HG03095 (cell line): ENCODE data around the gene MAS1.
"Not testable (repeated sequence)": the region's sequence is repeated elsewhere in the genome, so short reads cannot be mapped to it uniquely, and the experiment has no call there.

Source experiments
- ATAC-seq: cut with Tn5 transposase; IDR thresholded peaks from one replicate; pipeline ENCODE4 v1.9.1; 2021; ENCODE audit warnings: moderate library complexity; ENCODE audit not compliant: unreplicated experiment

Gene MAS1

DNA sequence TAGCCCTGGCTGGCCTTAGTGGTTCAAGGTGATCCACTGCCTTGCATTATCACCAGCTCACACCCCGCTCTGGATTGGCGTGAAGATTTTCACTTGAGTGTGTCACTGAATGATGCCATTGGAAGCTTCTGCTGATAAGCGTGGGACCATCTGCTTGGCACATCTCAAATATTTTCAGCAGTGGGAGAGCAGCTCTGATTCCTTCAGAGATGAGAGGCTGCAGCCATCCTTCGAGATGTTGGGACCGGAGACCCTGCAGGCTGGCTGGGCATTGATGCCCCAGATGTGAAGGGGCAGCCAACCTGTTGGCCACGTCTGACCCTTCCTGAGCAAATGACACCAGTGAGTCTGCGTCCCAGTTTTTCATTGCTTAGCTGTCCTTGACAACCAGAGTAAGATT, at the start of gene MAS1:
TSS of gene MAS1 (plus strand) at position 197 of the 400 bp plus-strand sequence. CDS start 15,968 bp downstream, outside the sequence.
- no peak for ATAC-seq

DNA sequence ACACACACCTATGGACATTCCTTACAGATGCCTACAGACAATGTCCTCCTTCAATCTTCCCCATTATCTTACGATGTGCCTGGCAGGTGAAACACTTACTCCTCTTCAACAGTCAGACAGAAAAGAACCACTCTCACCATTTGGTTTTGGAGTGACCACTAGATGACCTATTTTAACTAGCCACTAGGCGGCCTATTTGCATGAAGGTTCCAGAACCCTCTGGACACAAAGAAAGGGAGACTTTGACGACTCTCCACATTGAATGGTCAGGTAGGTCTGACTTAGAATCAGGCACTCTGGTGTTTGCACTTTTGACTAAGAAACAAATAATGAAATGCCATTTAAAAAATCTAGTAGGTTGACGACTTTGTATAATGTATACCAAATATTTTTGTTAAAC, 48.8 kb upstream of the MAS1 start:
- no peak for ATAC-seq

DNA sequence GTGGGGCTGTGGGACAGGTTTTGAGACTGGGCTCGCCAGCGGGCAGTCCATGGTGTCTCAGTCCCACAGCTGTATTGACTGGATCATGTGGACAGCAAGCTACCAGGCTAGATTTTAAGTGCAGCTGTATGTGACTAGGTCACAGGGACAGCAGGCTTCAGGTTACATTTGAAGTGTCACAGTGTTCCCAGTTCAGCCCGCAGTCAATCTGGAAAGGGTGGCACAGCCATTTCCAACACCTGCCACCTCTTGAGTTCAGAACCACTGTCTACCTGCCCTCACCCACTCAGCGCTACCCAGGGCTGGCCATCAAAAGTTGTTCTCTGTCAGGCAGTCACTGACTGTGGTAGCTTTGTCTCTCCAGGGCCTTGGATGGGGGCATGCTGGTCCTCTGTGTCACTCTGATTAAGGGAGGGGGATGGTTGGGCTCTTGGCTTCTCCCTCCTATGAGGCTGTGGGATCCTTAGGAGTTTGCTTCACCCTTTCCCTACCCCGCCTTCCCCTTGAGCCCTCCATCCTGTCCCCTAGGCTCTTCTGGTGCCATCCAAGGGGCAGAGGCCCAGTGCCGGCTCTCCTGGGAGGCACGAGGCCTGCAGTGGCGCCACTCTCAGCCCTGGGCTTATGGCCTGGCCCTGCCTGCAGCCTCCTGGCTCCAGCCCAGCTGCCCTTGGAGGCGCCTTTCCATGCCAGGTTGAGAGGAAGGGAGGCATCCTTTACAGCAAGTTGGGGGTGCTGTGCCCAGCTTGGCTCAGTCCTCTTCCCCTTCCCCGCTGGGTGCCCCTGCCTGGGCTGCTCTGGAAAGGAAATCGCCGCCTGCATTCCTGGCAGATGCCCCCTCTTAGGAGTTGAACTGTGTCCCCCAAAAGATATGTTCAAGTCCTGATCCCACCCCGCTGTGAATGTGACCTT, 45.8 kb upstream of the MAS1 start:
- no peak for ATAC-seq

DNA sequence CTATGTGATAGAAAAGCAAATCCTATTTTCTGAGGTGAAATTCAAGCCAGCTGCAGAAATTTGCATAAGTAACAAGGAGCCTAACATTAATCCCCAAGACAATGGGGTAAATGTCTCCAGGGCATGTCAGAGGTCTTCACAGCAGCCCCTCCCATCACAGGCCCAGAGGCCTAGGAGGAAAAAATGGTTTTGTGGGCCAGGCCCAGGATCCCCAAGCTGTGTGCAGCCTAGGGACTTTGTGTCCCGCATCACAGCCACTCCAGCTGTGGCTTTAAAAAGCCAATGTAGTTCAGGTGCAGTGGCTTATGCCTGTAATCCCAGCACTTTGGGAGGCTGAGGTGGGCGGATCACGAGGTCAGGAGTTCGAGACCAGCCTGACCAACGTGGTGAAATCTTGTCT, 42.2 kb upstream of the MAS1 start:
- not testable (repeated sequence) for ATAC-seq

DNA sequence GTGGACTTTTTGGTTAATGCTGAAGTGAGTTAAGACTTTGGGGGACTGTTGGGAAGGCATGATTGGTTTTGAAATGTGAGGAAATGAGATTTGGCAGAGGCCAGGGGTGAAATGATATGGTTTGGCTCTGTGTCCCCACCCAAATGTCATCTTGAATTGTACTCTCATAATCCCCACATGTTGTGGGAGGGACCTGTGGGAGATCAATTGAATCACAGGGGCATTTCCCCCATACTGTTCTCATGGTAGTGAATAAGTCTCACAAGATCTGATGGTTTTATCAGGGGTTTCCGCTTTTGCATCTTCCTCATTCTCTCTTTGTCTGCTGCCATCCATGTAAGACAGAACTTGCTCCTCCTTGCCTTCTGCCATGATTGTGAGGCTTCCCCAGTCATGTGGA, 40.9 kb upstream of the MAS1 start:
- ATAC-seq: not testable (repeated sequence)

DNA sequence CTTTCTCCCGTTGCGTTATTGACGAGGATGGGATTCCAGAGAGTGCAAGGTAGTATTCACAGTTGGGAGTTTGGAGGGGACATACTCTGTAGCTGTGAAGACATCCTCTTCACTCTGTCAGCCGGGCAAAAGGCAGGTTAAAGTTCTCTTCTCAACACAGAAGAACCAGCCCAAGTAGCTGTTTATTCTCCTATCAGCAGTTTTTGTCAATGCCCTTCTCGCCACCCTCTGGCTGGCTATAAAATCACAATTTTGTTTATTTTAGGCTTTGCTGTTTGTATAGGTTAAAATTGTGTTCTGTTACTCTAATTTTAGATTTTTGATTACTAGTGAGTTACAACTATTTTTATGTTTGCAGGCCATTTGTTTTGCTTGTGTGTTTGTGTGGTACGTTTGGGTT, 37.9 kb upstream of the MAS1 start:
- no peak for ATAC-seq

DNA sequence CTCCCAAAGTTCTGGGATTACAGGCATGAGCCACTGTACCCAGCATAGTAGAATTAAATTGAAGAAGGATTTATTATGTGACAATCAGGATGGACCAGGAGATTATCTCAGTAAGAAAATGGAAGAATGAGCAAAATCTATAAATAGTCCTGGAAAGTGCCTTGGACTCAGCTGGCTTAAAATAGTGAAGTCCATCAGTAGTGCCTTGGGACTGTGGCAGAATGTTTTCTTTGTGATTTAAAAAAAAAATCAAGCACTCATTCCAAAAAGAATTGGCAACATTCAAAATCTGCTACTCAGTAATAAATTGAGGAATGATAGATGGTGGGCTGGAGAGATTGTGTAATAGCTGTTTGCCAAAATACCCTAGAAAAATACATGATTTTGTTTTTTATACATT, 37.0 kb upstream of the MAS1 start:
- ATAC-seq: no peak

DNA sequence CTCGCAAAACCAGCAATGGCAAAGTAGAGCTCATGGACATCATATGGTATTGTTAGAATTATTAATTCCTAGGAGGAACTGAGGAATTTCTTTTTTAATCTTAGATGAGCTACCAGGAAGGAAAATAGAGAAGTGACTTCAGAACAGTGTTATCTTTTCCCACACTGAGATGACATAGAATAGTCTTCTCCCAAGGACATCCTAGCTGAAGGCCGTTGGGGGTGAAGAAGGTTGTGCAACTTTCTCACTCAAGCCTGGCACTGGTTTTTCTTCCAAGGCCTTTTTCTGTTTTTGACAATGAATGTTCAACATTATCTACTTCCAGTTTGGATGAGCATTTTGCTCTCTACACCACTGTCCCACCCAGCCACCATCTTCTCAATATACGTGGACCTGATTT, 35.8 kb upstream of the MAS1 start:
- no peak for ATAC-seq

DNA sequence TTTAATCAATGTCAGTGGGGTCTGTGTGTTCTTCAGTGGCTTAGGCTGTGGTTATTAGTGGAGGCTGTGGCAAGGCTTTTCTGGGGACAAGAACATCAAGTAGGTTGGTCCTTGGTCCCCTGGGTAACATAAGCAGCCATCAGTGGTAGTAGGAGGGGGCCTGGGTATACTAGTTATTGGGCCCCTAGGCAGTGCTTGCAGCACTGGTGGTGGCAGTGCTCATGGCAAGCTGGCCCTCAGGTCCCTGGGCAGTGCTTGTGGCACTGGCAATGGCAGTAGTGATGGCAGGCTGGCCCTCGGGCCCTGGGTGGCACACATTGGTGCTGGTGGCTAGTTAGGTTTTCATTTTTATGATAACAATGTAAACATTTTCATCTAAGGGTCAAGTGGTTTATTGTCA, 32.5 kb upstream of the MAS1 start:
- ATAC-seq: no peak

DNA sequence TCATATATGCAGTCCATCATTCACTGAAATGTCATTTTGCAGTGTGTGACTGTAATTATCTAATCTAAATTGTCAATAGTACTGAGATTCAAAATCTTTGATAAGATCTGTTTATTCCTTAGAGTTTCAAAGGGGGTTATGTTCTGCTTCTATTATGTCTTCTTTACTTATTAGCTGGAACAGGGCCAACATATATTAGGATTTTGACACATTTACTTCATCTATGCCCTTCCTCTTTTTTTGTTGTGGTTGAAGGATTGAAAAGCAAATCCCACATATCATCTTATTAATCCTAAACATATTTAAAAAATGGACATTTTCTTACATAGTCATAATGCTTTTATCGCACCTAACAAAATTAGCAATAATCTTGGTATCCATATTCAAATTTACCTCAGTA, 30.3 kb upstream of the MAS1 start:
- no peak for ATAC-seq

DNA sequence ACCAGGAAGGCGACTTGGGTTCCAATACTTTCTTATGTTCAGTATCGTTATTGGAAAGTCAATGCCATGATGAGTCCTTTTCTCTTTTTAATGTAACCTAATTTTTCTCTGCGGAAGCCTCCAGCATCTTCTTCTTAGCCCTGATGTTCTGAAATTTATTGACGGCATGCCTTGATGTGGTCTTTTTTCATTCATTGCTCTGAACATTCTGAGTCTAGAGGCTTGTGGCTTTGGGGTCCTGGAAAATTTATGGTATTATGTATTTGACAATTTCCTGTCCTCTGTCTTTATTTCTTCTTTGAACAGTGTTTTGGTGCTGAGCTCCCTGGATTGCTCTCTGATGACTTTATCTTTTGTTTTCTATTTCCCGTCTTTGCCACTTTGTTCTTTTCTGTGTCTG, 28.7 kb upstream of the MAS1 start:
- ATAC-seq: no peak

DNA sequence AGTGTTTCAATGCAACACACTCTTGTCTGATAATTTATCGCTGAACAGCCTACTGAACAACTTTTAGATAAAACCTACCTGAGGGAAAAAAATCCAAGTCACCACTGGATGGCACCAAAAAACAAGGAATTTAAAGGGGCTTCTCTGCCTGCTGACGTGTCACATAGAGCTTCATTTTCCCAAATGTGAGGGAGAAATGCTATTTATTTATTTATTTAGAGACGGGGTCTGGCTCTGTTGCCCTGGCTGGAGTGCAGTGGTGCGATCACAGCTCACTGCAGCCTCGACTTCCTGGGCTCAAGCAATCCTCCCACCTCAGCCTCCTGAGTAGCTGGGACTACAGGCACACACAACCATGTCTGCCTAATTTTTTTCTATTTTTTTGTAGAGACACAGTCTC, 27.4 kb upstream of the MAS1 start:
- ATAC-seq: not testable (repeated sequence)

DNA sequence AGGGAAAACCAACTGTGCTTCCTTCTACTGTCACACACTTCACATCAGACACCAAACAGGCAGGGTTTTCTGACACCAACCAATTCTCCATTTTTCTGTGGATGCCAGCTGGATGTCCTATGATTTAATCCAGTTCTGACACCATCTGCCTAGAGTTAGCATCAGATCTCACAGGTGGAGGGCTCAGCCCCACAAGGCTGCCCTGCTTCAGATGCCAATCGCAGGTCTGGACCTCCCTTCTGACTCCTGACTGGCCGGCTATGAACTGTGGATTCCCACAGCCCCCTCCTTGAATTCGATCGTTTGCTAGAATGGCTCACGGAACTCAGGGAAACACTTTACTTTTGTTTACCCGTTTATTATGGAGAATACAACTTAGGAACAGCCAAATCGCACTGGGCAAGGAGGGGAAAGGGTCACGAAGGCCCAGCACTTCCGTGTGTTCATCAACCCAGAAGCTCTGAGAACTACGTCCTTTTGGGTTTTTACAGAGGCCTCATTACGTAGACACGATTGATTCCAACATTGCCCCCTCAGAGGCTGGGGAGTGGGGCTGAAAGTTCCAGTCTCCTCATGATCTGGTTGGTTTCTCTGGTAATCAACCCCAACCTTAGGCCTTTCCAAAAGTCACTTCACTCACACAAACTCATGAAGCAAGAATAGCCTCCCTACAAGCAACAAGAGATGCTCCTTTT, 25.4 kb upstream of the MAS1 start:
- no peak for ATAC-seq

DNA sequence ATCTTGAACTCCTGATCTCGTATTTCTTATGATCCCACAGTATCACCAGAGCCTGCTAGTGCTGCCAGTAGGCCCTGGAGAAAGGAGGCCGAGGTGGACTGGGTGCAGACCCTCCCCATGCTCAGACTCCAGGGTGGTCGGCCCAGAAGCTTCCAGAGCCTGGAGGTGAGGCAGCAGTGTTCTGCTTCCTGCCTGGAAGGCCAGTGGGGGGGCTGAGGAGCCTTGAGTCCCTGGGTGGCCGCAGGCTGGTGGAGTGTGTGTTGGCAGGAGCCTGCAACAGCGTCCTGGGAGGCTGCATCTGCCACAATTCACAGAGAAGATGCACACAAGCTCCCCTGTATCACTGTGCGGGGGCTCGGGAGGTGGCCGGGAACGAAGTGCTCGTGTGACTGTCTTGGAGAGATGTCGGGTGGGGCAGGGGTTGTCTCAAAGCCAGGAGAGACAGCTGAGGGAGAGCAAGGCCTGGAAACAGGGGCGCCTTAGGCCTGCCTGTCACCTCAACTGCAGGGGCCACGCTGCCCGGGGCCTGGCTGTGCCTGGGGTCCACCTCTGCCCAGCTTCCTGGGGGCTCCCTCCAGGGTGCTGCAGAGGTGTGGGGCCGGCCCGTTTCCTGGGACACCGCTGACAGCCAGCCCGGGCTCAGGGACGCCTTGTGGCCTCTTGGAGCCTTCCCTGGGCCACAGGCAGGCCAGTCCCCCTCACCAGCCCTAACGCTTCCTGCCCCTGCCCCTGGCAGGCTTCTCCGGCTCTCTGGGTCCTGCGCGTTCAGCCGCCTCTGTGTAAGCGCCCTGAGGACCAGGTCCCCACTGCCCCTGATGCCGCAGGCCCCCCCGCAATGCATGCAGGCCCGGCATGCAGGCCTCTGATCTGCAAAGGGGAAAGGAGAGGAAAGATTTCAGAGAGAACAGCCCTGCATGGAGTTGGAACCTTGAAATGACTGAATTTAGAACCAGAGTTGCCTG, 24.2 kb upstream of the MAS1 start:
- no peak for ATAC-seq

DNA sequence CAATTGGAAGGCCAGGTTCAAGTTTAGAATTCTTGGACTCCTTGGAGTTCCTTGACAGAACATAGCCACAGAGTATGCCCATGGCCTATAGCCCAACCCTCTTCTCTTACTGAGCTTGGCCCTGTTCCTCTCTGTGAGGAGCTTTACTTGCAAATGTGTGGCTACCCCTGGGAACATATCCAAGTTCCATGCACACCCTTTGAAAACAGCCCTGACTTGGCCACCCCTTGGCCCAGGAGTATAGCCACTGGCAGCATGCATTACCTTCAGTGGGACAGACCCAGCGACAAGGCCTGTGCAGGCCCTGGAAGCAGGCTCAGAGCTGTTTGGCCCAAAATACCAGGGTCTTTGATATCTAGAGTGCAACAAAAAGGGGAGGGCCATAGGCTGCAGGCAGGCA, 19.5 kb upstream of the MAS1 start:
- no peak for ATAC-seq

DNA sequence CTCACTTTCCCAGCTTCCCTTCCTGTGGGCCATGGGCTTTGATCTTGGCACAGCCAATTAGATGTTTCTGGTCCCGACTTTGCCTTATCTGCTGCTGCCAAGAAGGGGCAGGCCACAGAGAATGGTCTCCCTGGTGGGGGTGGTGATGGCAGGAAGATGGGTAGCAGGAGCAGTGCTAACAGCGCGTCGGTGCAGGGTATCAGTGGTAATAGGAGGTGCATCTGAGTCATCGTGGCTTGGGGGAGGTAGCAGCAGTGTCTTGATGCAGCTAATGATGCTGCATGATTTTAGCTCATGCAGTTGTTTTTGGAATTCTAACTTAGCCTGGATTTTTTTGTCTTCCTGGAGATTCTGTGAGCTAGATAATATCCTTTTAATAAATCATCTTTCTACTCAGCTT, 18.9 kb upstream of the MAS1 start:
- ATAC-seq: no peak

DNA sequence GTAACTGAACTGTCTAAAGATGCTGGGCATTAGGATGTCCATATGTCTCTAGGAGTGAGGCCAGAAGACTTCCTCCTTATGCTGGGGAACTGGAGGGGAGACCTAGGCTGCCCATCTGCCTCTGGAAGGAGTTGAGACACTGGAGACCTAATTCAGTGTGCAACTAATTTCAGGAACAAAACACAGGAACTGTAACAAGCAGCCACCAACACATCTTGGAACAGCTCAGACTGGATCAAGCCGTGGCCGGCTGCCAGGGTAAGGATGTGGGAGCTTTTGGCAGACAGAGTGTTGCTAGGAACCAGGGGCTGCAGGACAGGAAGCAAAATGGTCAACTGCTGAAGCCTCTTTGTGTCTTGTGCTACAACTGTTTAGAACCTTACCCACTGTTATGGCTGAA, 16.4 kb upstream of the MAS1 start:
- no peak for ATAC-seq

DNA sequence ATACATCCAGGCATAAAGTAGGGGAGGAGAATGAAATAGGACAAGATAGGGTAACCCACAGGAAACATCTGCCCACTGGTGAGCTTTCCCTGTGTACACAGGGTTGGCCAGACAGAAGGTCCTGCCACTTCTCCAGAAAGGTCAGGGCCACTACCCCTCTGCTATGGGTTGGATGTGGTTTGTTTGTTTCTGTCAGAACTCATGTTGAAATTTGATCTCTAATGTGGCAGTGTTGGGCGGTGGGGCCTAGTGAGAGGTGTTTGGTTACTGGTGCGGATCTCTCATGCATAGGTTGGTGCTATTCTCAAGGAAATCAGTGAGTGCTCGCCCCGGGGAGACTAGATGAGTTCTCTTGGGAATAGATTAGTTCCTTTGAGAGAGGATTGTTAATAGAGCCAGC, 15.6 kb upstream of the MAS1 start:
- no peak for ATAC-seq

DNA sequence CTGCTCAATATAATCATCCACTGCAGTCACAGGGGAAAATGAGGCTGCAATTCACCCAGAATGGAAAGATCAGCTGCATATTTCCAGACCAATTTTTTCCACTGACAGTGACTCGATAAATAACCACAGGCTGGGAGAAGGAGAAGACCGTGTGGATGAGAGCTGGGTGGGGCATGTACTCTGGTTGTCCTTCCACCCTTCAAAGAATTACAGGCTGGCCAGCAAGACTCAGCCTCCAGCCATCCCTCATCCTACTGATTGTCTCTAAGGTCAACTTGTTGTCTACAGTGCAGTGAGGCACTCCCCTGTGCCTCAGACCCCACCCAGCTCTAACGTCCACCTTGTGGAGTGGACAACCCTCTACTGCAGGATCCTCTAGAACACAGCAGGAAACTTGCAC, 14.5 kb upstream of the MAS1 start:
- ATAC-seq: no peak

DNA sequence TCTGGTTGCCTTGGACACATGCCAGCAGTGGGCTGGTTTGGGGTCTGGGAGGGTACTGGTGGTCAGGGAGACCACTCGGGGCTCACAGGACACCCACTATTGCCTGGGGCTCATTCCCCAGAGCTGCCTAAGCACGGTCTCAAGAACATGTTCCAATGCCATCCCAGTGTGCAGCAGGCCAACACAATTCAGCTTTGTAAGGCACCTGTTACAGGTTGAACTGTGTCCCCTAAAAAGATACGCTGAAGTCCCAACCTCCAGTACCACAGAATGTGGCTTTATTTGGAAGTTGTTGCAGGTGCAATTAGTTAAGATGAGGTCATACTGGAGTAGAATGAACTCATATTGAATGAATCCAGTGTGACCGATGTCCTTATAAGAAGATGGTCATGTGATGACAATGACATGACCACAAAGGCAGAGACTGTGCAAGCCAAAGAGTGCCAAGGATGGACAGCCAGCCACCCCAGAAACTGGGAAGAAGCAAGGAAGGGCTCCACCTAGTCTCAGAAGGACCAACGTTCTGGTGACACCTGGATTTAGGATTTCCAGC, 13.5 kb upstream of the MAS1 start:
- no peak for ATAC-seq

DNA sequence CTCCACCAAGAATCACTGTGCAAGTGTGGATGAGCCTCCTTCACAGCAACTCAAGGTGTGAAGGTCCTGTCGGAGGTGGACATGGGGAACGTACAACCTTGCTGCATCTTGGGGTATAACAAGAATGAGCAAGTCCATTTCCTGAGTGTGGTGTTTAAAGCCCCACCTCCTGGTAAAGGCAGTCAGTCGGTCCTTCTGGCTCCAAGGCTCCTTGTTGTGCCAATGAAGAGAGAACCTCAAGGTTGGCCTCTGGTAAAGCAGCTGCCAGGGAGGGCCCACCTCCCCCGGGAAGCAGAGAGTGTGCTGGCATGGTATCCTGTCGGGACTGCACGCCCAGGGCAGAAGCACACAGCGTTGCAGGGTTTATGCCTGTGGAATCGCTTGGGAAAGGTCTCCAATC, 12.4 kb upstream of the MAS1 start:
- ATAC-seq: no peak
